Left renal cortex interstitium (tissue), 4 donors: ENCODE results near the gene PDSS2. TPM values are rescaled to one million over a fixed set of nuclear protein-coding genes. Genes with fewer than 3 reads are reported as not detected.

Source experiments
- DNase-seq, 4 donors: peaks; one replicate each; pipeline ENCODE4 v3.0.0-alpha.2; 2013; ENCODE audit warnings: low read depth in 4 of 4, low spot score in 2 of 4, missing footprints in 1 of 4
- polyA plus RNA-seq, 4 donors: library from polyadenylated mRNA; unstranded; fragments of 120-200 nt; gene quantifications; one replicate each; pipeline ENCODE4 v1.2.1, GENCODE V29; 2013; ENCODE audit not compliant: insufficient read length in 4 of 4

The PDSS2 gene, protein sequence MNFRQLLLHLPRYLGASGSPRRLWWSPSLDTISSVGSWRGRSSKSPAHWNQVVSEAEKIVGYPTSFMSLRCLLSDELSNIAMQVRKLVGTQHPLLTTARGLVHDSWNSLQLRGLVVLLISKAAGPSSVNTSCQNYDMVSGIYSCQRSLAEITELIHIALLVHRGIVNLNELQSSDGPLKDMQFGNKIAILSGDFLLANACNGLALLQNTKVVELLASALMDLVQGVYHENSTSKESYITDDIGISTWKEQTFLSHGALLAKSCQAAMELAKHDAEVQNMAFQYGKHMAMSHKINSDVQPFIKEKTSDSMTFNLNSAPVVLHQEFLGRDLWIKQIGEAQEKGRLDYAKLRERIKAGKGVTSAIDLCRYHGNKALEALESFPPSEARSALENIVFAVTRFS
- 10 to 100 TPM; 16.7 to 19.9 (median 17.7) TPM for polyA plus RNA-seq

- DNase-seq: peak; percentile 85 to 98 (median 90)
Measured at GRCh38 chr6:107459283-107460082, at the start of gene PDSS2. Gene PDSS2, minus strand, starts transcription at chr6:107459564. Its CDS starts 279 bp downstream, at chr6:107459285.

- no peak for DNase-seq
Measured at GRCh38 chr6:107506145-107506544, 46.8 kb upstream of the PDSS2 start.

DNA sequence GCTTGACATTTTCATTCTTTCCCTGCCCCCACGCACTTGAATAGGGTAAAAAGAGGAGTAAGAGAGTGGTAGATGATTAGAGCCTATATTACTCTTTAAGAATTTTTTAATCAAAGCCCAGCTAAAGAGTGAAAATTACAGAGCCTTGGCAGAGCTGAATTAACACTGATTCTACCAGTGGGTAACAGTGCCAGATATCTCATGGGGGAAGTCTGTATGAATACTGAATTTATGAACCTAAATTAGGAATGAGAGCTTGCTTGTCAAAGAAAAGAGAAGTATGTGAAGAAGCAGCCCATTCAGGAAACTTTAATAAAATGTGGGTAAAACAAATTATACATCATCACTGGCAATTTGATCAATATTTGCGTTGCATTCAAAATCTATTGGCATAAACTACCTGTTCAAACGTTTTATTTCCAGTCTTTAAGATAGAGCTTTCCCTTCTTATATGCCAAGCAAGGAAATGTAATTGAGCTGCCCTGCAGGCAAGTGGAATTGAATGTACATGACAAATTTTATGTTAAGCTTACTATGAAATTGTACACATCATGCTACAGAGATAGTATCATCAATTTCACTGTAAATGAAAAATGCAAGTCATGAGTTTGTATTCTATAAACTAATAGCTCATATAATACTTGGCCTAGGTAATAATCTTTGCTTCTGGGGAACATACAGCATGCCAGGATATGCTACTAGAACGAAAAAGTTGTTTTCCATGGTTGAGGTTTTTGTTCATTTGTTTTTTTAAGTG, 45.1 kb upstream of the PDSS2 start:
- no peak for DNase-seq

GRCh38 chr6:107496892-107497684, 37.7 kb upstream of the PDSS2 start:
- no peak for DNase-seq

DNA sequence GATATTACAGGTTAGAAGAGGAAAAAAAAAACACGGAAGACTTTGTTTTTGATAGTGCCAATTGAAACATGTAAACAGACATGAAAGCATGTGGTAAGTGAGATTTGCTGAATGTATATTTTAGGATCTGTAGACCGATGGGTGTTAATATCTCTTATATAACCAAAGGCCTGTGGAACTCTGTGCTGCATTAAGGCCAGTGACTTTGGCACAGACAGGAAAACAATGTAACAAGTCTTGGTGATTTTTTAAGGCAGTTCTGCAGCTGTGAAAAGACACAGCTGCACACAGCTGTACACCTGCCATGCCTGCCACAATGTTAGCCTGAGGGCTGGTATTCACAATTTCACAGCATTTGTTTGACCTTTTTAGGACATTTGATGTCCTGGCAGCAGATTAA, 36.6 kb upstream of the PDSS2 start:
- no peak for DNase-seq

GRCh38 chr6:107495196-107495643, 35.9 kb upstream of the PDSS2 start:
- no peak for DNase-seq

GRCh38 chr6:107493158-107494057, 34.0 kb upstream of the PDSS2 start:
- DNase-seq: peak in 3 of 4 donors; percentile 73 to 80 (median 74)

- peak in 1 of 4 donors; percentile 38 for DNase-seq
Measured at GRCh38 chr6:107491760-107492660, 32.6 kb upstream of the PDSS2 start.

DNA sequence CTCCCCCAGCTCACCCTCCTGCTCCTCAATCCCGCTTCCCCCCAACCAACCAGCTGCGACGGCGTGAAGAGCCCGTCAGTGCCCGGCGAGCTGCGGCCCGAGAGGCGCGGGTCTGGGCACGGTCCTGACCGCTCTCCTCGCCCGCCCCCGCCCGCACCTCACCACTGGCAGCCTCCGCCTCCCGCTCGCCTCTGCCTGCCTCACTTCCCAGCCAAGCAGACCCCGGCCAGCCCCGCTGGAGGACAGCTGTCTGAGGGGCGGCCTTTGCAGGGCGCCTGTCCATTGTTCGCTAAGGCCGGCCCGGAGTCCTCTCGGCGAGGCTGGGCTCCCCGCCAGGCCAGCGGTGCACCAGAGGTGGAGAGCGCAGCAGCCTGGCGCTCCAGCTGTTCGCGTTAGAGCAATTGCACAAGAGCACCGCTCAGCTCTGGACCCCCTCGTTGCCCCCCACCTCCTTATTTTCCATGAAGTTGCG, 31.8 kb upstream of the PDSS2 start:
- peak in 1 of 4 donors; percentile 68 for DNase-seq

- DNase-seq: peak in 2 of 4 donors; percentile 47 to 52
Measured at GRCh38 chr6:107490566-107491137, 31.3 kb upstream of the PDSS2 start.

DNA sequence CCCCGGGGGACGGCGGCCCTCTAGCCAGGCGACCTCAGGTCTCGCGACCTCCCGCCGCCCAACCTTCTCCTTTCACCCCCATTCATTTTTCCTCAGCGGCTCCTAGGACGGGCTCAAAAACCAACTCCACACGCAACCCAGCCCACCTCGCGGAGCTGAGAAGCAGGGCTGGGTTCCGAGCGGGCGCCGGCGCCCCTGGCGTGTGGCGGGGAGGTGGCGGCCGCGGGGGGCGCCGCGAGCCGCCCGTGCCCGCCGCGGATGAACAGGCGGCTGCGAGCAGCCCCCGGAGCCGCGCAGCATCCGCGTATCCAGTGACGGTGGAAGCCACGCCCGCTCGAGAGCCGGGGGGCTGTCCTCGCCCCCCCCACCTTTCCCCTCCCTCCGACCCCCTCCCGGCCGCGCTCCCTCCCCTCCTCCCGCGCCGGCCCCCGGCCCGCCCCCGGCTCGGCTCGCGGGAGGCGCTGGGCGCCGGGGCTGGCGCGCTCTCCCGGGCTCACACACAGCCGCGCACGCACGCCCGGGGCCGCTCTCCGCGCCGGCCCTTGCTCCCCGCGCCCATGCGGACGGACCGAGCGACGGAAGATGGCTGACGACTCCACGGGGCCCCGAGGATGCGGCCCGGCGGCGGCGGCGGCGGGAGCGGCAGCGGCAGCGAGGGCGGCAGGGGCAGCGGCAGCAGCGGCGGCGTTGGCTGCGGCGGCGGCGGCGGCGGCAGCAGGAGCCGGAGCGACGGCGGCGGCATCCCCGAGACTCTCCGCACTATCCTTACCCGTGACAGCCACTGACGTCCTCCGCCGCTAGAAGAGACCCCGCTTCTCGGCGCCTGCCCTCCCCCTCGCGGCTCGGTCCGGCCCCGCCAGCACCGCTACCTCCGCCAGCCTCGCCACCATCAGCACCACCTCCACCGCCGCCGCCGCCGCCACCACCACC, 30.5 kb upstream of the PDSS2 start, which contains the start of gene SOBP:
Gene SOBP (plus strand): TSS at position 482 of the 930 bp plus-strand sequence. CDS start 500 bp downstream, outside the sequence.
- DNase-seq: peak in 3 of 4 donors; percentile 39 to 74 (median 57)

DNA sequence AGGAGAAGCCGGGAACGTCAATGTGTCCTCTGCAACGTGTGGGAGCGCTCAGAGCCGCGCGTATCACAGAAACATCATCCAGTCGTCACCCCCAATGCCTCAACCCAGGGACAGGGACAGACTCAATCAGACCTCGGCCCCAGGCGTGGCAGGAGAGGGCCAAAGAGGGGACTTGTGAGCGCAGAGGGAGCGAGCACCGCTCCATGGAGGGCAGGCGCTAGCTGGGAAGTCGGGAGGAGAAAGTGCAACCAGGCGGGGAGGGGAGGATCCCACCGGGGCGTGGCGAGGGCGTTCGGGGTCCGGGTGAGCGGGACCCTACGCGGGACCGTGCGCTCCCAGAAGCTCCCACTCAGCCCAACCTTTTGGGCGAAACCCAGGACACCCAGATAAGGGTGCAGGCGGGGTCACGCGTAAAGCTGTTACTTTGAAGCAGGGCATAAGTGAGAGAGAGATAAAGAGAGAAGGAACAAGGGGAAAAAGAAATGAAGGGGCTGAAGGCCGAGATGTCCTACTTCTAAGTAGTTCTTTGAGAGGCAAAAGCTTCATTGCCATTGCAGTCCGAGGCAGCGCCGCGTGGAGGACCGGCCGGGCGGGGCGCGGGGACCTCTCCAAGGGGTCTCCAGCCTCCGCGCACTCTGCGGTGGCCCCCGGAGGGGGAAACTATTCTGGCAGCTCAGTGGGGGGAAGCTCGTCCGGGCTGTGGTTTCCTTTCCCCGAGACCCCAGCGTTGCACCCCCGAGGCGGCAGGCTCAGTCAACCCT, 29.7 kb upstream of the PDSS2 start:
- DNase-seq: peak in 3 of 4 donors; percentile 49 to 66 (median 57)

DNA sequence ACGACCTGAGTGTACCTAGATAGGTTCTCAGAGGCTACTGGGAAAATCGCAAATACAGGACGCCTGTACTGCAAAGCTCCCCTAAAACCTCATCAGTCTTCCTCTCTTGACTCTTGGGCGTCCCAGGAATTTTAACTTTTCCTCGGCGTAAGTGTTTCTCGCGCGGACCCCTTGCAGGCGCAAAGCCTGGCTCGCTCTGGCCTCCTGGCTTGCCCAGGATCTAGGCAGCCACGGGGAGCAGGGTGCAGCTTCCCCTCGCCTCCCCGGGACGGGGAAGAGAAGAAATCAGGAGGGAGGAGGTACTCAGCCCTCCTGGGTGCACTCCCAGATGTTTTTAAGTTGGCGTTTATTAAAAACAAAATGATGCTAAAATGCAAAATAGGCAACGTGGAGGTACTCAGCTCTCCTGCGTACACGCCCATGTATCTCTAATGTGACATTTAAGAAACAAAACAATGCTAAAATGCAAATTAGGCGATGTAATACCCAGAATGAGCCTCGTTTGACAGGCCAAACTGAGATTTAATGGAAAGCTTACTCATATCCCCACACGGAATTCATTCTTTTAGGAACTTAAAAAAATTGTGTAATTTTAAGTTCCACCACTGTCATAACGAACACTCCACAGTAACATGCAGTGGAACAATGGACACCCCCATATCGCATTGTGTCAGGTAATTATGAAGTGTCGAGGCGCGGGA, 29.0 kb upstream of the PDSS2 start:
- no peak for DNase-seq

DNA sequence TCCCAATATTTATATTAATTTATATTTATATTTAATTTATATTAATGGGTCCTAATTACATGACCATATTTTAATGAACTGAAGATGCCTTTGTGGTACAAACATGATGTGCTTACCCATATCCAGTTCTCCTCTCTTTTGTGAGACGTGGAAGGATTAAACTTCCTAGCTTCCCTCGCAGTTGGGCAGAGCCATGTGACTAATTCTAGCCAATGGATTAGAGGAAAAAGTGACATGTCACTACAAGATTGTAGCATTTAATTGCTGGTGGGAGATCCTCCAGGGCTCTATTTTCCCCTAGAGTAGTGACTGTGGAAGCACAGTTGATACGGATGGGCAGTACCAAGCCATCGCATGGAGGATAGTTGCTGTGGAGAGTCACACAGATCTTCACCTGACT, 25.8 kb upstream of the PDSS2 start:
- DNase-seq: no peak
